Right renal pelvis (tissue), 4 donors: ENCODE measurements around the gene PLD1. TPM values are rescaled to one million over a fixed set of nuclear protein-coding genes. Genes with fewer than 3 reads are reported as not detected.
"Not testable (repeated sequence)": the region's sequence is repeated elsewhere in the genome, so short reads cannot be mapped to it uniquely, and the experiment has no call there.

Experiments
- DNase-seq, 4 donors: peaks; one replicate each; pipeline ENCODE4 v3.0.0-alpha.2; 2013; ENCODE audit warnings: low read depth in 4 of 4, low spot score in 3 of 4, missing footprints in 1 of 4
- polyA plus RNA-seq, 4 donors: library from polyadenylated mRNA; unstranded; fragments of 120-200 nt; gene quantifications; one replicate each; pipeline ENCODE4 v1.2.1, GENCODE V29; 2013; ENCODE audit not compliant: insufficient read length in 4 of 4

Gene PLD1
- polyA plus RNA-seq, 4 donors, result 9.8 to 12.7 (median 10.9) TPM

GRCh38 chr3:171643033-171643432 lies 167.2 kb downstream of the PLD1 start:
- no peak for DNase-seq

DNA sequence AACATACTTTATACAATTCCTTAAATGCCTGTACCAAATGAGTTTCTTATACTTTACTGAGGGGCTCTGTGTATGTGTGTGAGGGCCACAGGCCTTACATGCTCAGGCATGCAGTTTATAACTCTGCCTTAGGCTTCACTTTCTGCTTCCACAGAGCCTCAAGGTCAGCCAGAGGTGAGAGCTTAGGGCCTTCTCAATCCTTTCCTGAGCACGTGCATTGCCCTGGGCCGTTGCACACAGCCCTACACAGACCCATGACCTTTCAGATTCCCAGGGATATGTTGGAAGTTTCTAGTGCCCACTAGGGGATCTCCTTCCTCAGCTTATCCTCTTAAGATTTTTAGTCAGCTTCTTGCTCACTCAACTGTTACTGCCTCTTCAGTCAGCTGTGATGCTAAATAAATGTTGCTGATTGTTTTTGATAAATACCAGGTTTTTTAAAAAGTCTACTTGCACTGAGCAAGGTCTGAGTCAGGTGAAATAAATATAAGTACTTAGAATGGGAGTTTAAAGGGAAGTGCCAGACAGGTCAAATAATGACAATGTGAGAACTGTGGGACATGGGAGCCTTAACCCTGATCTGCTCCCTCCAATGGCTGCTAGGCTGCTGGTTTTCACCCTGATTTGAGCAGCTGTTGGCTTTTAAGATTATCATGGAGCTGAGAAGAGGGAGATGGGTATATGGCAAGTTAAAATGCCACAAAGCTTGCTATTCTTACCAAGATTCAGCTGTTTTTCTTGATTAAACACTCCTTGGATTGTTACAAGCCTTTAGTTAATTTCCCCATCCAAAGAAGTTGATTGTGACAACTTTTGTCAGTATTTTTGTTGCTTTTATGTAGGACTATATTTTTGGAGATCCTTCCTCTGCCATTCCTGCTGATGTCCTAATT lies 169.5 kb downstream of the PLD1 start:
- DNase-seq, result peak in 2 of 4 donors; percentile 22 to 25

DNA sequence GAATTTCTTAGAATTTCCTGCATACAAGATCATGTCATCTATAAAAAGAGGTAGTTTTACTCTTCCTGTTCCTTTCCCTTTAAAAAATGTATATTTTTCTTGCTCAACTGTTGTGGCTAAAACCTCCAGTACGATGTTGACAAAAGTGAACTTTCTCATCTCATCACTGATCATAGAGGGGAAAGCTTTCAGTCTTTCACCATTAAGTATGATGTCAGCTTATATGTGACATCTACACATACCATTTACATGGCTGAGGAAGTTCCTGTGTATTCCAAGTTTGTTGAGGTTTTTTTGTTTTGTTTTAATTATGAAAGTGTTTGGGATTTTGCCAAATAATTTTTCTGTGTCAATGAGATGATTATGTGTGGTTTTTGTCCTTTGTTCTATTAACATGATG lies 173.6 kb downstream of the PLD1 start:
- no peak for DNase-seq

DNA sequence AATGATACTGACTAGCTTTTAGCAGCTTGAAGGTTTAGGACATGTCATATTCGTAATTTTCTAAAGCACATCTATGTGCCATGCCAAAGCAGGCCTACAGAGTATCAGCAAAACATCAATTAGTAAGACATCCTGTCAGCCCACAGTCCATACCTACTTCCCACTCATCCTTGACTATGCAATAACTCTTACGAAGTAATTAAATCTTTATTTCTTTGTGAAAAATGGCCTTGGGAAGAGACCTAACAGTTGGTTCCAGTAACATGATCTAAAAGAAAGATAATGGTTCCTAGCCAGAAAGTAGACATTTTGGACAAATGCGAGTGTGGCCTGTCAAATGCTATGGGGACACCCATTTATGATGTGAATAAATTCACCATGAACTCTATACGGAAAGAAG lies 177.5 kb downstream of the PLD1 start:
- no peak for DNase-seq

- DNase-seq, result not testable (repeated sequence)
Observed at GRCh38 chr3:171626799-171627198, 183.5 kb downstream of the PLD1 start.

GRCh38 chr3:171622126-171622525 lies 188.2 kb downstream of the PLD1 start:
- DNase-seq, result no peak

- DNase-seq, result no peak
Observed at GRCh38 chr3:171620825-171621434, 189.4 kb downstream of the PLD1 start.

GRCh38 chr3:171616798-171617197 lies 193.5 kb downstream of the PLD1 start:
- DNase-seq, result no peak

DNA sequence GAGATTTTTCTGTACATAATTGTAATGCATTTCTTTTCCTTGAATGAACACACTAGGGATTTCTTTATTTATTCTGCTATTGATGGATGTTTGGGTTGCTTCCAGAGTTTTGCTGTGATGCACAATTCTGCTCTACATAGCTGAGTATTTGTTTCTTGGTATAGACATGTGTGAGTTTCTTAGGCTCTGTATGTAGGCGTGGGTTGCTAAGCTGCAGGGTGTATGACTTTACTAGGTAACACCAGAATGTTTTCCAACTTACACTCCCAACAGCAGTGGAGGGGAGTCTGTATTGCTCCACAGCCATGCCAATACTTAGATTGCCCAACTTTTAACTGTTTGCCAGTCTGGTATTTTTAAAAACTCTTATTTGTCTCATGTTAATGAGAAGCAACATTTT lies 194.6 kb downstream of the PLD1 start:
- DNase-seq, result no peak

DNA sequence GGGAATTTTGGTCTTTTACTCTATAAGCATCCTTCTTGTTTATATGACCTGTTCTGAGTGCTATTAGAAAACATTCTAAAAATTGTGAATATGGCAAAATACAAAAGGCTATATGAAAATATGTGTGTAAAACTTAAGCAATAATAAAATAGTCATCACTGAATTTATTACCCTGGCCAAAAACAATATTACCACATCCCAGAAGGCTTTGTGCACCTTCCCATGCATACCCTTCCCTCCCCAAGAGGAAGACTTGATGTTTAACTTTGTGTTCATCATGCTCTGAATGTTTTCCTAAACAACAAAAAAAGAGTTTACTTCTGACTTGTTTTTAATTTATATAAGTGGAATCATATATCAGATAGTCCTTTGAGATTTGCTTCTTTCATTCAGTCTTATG lies 195.0 kb downstream of the PLD1 start:
- no peak for DNase-seq

DNA sequence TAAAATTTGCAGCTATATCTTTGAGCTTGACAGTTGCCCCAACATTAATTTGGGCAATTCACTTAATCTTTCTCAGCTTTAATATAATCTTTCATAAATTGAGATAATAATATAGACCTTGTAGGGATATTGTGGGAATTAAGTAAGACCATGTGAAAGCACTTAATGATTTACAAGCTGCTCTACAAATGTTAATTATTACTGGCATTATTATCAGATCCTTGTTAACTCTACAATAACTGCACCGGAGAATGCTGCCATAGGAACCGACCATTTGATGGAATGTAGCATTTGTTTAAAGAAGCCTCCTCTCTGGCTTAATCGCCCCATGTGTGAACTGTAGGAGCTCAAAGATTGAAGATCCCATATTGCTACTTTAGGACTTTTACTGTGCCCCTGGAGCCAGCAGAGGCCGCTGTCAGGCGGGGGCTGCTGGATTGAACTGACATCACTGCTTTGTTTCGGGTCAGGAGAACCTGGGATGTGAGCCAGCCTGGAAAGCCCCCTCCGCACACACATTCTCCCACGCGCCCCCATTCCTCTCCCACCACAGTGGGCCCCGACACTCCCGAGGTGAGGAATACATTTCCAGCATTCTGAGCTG lies 195.9 kb downstream of the PLD1 start:
- DNase-seq, result peak in 2 of 4 donors; percentile 34 to 39

- DNase-seq, result no peak
Observed at GRCh38 chr3:171607452-171607851, 202.8 kb downstream of the PLD1 start.

DNA sequence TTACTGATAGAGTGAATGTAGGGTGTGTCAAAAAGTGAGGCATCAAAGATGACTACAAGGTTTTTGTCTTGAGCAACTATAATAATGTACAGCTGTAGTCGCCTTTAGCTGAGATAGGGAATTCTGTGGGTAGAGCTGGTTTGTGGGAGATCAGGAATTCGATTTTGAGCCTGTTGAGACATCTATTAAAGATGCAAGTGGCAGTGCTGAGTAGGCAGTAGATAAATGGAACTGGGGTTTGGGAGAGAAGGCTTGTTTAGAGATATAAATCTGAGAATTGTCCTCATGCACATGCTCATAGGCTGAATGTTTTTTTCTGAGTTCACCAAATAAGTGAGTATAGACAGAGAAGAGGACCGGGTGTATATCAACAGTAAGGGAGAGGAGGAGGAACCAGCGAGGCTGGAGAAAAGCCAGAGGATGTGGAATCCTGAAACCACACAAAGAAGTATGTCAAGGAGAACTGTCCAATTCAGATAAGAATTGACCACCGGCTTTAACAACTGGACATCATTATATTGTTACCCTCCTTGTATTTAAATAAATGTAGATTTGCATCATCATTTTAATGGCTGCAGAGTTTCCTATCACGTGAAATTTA lies 204.0 kb downstream of the PLD1 start:
- no peak for DNase-seq

- DNase-seq, result no peak
Observed at GRCh38 chr3:171604370-171604769, 205.9 kb downstream of the PLD1 start.

DNA sequence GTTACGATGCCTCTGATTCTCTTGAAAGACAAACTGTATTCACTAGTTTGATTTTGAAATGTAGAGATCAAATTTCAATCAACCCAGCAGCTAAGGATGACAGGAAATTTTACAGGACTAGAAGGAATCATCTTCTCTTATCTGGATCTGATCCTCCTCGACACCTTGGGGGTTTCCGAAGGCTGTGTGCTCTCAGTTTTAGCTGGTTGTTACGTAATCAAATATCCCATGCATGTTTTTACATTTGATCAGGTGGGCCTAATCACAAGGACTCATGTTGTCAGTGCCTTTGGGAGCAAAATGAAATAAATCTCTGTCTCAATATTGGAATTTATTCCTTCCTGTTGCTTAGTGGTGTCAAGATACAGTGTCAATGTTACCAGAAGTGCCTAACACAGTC lies 208.2 kb downstream of the PLD1 start:
- no peak for DNase-seq

- DNase-seq, result no peak
Observed at GRCh38 chr3:171600030-171600429, 210.3 kb downstream of the PLD1 start.

DNA sequence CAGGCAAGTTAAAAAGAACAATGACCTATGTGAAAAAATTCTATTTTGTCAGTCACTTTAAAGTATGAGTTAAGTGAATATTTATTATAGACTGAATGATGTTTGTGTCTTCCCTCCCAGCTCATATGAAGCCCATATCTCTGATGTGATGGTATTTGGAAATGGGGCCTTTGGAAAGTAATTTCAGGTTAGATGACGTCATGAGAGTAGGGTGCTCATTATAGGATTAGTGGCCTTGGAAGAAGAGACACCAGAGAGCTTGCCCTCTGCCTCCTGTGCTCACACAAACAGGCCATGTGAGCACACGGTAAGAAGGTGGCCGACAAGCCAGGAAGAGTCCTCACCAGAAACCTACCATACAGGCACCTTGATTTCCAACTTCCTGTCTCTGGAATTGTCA lies 211.3 kb downstream of the PLD1 start:
- no peak for DNase-seq

- no peak for DNase-seq
Observed at GRCh38 chr3:171592786-171593185, 217.5 kb downstream of the PLD1 start.

- DNase-seq, result no peak
Observed at GRCh38 chr3:171591070-171591469, 219.2 kb downstream of the PLD1 start.

DNA sequence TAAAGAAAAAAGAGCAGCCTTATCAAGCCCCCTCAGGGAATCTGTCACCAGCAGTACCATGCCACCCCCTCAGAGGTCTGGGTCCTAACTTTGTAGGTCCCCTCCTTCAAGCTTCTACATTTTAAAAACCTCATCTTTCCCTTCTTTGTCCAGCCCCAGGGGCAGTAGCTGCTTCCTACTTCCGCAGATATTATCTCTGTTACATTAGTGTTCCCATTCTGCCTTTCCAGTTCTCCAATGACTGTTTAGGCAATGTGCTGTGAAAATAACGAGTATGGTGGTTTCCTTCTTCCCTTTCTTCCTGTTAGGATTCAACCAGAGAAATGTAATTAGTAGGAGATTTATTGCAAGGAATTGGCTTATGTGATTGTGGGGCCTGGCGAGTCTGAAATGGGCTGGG lies 224.0 kb downstream of the PLD1 start:
- DNase-seq, result no peak

- DNase-seq, result no peak
Observed at GRCh38 chr3:171585039-171585438, 225.2 kb downstream of the PLD1 start.
